OCI-LY3 (cell line): Measurements from ENCODE around the gene PGA3.
"Not testable (repeated sequence)": the region's sequence is repeated elsewhere in the genome, so short reads cannot be mapped to it uniquely, and the experiment has no call there.

Experiments
- CTCF ChIP-seq: fragments of 200-600, 300-600 bp; sonication (generic); IDR thresholded peaks from 2 replicates; pipeline ENCODE4 v1.5.1; 2014; ENCODE audit warnings: antibody characterized with exemption, low read length, low read depth
- EZH2phosphoT487 ChIP-seq: fragments of 200-600 bp; shearing (Covaris generic); IDR thresholded peaks from 2 replicates; pipeline ENCODE4 v1.6.1; 2018; ENCODE audit warnings: antibody characterized with exemption, mixed run types, low read depth

GRCh38 chr11:61219016-61219415, 15.7 kb downstream of the PGA3 start:
- TF ChIP-seq CTCF, EZH2phosphoT487: not testable (repeated sequence)
